IPS DF 6.9 (cell line): ENCODE data around the gene GRM3.

Source experiments
- DNase-seq: peaks from one replicate; pipeline ENCODE4 v3.0.0-alpha.2; 2013; ENCODE audit warnings: low read depth, low spot score
- H3K27ac ChIP-seq: one replicate; pipeline ENCODE4 v1.5.1; 2013; ENCODE audit warnings: low read length, control low read depth
- H3K27me3 ChIP-seq: 2 replicates; pipeline ENCODE4 v1.6.1; 2013; ENCODE audit warnings: mild to moderate bottlenecking, low read length; ENCODE audit not compliant: control insufficient read depth, insufficient read depth
- H3K36me3 ChIP-seq: 2 replicates; pipeline ENCODE4 v1.6.1; 2013; ENCODE audit warnings: low read length; ENCODE audit not compliant: control insufficient read depth, insufficient read depth
- H3K4me1 ChIP-seq: 2 replicates; pipeline ENCODE4 v1.6.1; 2013; ENCODE audit warnings: low read length; ENCODE audit not compliant: control insufficient read depth, insufficient read depth
- H3K4me3 ChIP-seq: 2 replicates; pipeline ENCODE4 v1.5.1; 2013; ENCODE audit warnings: mild to moderate bottlenecking, low read length
- H3K9me3 ChIP-seq: 2 replicates; pipeline ENCODE4 v1.6.1; 2013; ENCODE audit warnings: low read length, inconsistent platforms; ENCODE audit not compliant: control insufficient read depth, insufficient read depth
- WGBS: extraction: QIAGEN DNeasy Blood & Tissue Kit; methylation state at CpG from one replicate; pipeline ENCODE4 v1.1.7; 2013; ENCODE audit warnings: mixed read lengths, missing lambda C conversion rate; ENCODE audit not compliant: insufficient read length, insufficient coverage; 5-methylcytosine and 5-hydroxymethylcytosine counted together

GRM3 gene

DNA sequence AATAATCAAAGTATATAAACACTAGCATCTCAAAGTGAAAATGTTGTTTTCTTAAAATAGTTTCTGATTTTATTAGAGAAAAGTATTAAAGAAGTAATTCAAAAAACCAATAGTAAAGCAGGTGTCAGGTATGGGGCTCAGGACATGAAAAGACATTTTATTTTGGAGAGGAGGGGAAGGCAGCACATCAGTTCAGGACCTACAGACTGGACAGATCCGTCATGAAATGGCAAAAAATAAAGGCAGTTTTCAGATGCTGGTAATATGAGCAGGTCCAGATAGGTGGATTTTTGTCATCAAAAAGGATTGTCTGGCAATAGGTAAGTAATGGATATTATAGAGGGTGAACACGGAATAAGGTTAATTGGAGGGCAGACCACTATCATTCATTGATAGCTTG is 49.0 kb downstream of the GRM3 start:
- H3K9me3 ChIP-seq: no peaks in the 10 kb centered on the region
- no peak overlapping the region for H3K4me3 ChIP-seq
- WGBS: no CpG with 5 or more reads among the region's 2 CpGs
- H3K4me1 ChIP-seq: no peaks in the 10 kb centered on the region
- H3K27ac ChIP-seq: no peak overlapping the region
- no peak for DNase-seq
- H3K27me3 ChIP-seq: no peaks in the 10 kb centered on the region
- H3K36me3 ChIP-seq: no peaks in the 10 kb centered on the region

DNA sequence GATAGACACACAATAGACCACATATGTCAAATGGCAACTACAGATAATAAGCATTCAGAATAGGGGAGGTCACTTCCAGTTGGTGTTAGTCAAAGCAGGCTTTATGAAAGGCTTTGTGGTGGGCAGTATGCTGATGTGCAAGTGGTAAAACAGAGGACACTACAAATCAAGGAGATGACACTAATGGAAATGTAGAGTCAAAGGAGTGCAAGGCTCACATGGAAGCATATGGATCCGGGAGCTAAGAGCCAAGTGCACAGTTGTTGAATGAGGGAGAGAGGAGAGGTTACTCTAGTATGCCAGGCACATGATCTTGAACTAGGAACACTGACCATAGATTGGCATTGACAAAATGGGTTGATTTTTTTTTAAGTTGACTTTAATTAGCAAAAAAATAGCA is 62.7 kb downstream of the GRM3 start:
- no peak for DNase-seq
- Histone ChIP-seq H3K27me3 (no peaks in the 10 kb centered on the region), H3K9me3 (no peaks in the 10 kb centered on the region), H3K4me3 (no peak overlapping the region), H3K27ac (no peak overlapping the region), H3K36me3 (no peaks in the 10 kb centered on the region), H3K4me1 (peaks cover 1% of the 10 kb centered on the region; the same call in 1 of the 2 replicates)
- no CpG with 5 or more reads among the region's 1 CpG for WGBS

DNA sequence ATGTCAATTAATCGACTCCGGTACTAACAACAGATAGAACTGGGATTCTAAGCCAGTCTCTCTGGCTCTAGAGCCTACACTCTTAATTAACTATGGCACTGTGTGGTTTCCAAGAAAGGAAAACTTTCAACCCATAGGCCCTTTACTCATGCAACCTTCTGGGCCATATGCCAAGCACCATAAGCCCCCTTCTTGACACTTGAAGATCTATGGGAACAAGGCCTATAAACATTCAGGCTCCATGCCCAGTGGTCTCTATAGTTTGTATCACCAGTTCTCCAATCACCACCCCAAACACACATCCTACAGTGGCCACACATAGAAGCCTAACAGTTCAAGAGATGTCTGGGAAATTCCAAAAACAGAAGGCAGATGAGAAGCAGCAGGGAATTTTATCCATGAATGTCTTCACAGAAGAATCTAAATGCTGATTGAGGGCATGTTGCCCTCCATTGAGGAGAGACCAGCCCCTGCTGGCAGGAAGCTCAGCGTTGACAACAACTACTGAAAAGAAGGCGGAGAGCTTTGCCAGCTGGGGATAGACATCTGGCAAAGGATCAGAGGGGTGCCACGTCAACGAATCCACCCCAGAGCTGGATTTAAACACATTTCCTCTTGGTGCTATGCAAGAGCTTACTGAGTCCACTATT is 64.4 kb downstream of the GRM3 start:
- peaks cover 1% of the 10 kb centered on the region; the same call in 1 of the 2 replicates for H3K4me1 ChIP-seq
- H3K4me3 ChIP-seq: no peak overlapping the region
- H3K36me3 ChIP-seq: no peaks in the 10 kb centered on the region
- H3K9me3 ChIP-seq: no peaks in the 10 kb centered on the region
- H3K27me3 ChIP-seq: no peaks in the 10 kb centered on the region
- no peak overlapping the region for H3K27ac ChIP-seq
- WGBS: no CpG with 5 or more reads among the region's 6 CpGs
- no peak for DNase-seq

DNA sequence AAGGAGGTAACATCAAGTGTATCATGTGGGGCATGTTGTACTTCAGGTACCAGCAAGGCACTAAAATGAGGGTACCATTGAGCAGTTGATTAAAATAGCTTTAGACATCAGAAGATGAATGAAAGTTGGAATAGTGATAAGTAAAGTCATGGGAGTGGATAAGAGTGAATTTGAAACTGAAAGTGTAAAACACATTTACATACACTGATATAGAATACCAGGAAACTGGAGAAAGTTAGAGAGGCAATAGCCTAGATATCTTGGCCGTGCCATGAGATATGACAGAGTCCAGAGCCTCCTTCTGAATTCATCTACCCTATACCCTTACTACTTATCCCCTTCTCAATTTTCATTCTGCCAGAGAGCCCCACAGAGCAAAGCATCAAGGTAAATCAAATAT is 76.6 kb downstream of the GRM3 start:
- H3K27me3 ChIP-seq: no peaks in the 10 kb centered on the region
- no peaks in the 10 kb centered on the region for H3K9me3 ChIP-seq
- DNase-seq: no peak
- WGBS: no CpG with 5 or more reads among the region's 1 CpG
- no peak overlapping the region for H3K27ac ChIP-seq
- H3K4me3 ChIP-seq: no peak overlapping the region
- no peaks in the 10 kb centered on the region for H3K4me1 ChIP-seq
- H3K36me3 ChIP-seq: no peaks in the 10 kb centered on the region

DNA sequence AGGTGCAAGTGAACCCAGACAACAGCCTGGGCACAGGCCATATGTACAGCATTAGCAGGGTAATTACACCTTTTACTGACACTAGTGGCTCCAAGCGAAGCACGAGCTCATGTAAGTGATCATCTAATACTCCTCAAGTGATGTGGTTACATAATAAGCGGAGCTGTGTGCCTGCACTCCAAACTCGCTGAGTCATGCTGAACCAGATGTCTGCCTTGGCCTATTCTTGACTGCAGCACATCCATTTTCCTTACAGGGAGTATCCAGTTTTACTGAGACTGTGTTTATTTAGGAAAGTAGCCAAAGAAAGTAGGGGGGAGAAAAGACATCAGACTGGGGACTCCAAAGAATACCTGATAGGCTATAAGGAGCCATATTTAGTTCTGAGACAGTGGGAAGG is 90.1 kb downstream of the GRM3 start:
- no CpG with 5 or more reads among the region's 4 CpGs for WGBS
- H3K4me3 ChIP-seq: no peak overlapping the region
- H3K4me1 ChIP-seq: no peaks in the 10 kb centered on the region
- H3K9me3 ChIP-seq: no peaks in the 10 kb centered on the region; the same call in 1 of the 2 replicates
- no peaks in the 10 kb centered on the region for H3K27me3 ChIP-seq
- no peak for DNase-seq
- H3K27ac ChIP-seq: no peak overlapping the region
- H3K36me3 ChIP-seq: no peaks in the 10 kb centered on the region

- 0 out of 2 replicates have a peak, but pooled peaks cover 1% of the 10 kb centered on the region for H3K4me1 ChIP-seq
- no CpG with 5 or more reads among the region's 3 CpGs for WGBS
- no peaks in the 10 kb centered on the region for H3K9me3 ChIP-seq
- H3K27ac ChIP-seq: no peak overlapping the region
- no peak overlapping the region for H3K4me3 ChIP-seq
- no peaks in the 10 kb centered on the region for H3K36me3 ChIP-seq
- no peaks in the 10 kb centered on the region for H3K27me3 ChIP-seq
- no peak for DNase-seq
Measured at GRCh38 chr7:86745013-86745745, 101.5 kb downstream of the GRM3 start.

DNA sequence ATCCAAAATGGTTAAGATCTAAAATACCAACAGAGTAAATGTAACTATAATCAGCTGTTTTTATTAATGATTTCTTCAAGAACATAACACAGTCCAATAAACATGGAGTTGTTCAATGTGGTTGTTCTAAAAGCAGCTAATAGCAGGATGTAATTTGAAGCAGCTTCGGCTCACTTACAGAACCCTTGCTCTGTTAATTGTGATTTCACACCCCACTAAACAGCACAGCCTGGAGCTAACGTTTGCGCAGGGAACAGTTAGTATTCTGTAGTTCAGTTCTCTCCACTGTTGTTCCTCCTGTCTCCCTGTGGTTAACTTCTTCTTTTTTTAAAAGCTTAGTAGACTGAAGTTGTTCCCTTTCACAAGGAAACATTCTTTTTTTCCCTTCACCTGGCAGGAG is 104.0 kb downstream of the GRM3 start:
- Histone ChIP-seq H3K36me3 (no peaks in the 10 kb centered on the region), H3K4me1 (0 out of 2 replicates have a peak, but pooled peaks cover 1% of the 10 kb centered on the region), H3K27me3 (no peaks in the 10 kb centered on the region), H3K4me3 (no peak overlapping the region), H3K27ac (no peak overlapping the region), H3K9me3 (no peaks in the 10 kb centered on the region)
- WGBS: no CpG with 5 or more reads among the region's 3 CpGs
- DNase-seq: no peak

GRCh38 chr7:86748201-86748600 is 104.5 kb downstream of the GRM3 start:
- H3K36me3 ChIP-seq: no peaks in the 10 kb centered on the region
- H3K4me3 ChIP-seq: no peak overlapping the region
- H3K27ac ChIP-seq: no peak overlapping the region
- DNase-seq: no peak
- no peaks in the 10 kb centered on the region for H3K9me3 ChIP-seq
- 0 out of 2 replicates have a peak, but pooled peaks cover 1% of the 10 kb centered on the region for H3K4me1 ChIP-seq
- H3K27me3 ChIP-seq: no peaks in the 10 kb centered on the region
- WGBS: no CpG with 5 or more reads among the region's 4 CpGs

DNA sequence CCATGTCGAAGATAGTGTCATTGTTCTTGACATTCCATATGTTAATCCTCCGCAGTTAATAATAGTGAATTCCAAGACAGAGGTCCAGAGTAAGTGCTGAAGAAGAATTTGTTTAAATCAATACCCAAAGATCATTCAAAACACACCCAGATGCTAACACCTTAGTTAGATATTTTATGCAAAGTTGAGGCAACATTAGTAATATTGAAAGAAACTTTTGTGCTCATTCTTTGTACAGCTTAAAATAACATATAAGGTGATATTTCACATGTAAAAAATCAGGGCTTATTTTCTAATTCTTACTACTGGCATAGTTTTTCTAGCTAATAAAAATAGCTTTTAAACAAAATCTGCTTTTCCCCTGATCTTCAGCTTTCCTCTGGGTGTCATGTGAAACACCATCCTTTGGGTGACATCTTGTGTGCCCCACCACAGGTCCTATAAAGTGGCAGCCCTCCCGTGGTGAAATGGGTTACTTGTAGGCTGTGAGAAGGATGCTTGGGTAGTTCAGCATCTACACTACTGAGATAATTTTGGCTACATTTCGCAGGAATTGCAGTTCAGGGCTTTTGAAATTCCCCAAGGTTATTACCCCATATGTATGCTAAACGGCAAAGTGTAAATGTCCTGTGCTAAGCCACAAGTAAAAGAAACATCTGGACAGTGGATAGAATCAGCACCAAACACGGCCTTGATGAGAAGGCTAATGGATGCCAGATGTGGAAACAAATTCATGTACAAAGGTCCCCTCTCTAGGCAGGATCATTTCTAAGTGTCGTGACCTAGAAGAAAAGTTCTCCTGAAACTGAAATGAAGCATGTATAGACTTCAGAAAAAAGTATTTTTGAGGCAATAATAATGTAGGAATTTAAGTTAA is 105.4 kb downstream of the GRM3 start:
- Histone ChIP-seq H3K27ac (no peak overlapping the region), H3K4me3 (no peak overlapping the region), H3K4me1 (0 out of 2 replicates have a peak, but pooled peaks cover 1% of the 10 kb centered on the region), H3K27me3 (no peaks in the 10 kb centered on the region), H3K36me3 (no peaks in the 10 kb centered on the region), H3K9me3 (no peaks in the 10 kb centered on the region)
- DNase-seq: no peak
- WGBS: no CpG with 5 or more reads among the region's 7 CpGs
